ENCODE results near the gene MBOAT2. TPM values are rescaled to one million over a fixed set of nuclear protein-coding genes. Genes with fewer than 3 reads are reported as not detected.

The MBOAT2 gene
- polyA plus RNA-seq, 1 experiment, result 18.1 TPM

- no peaks in the 10 kb centered on the region for H3K27me3 ChIP-seq (ENCODE audit: control insufficient read depth, insufficient read depth, low read length)
- CTCF ChIA-PET, result no interaction called here
- peaks cover 12% of the 10 kb centered on the region for H3K36me3 ChIP-seq (ENCODE audit: control insufficient read depth, insufficient read depth, low read length)
- TF ChIP-seq CTCF (IDR thresholded peaks at IDR 0.05; ENCODE audit: insufficient read depth, low read depth, low read length), result no peak
- POLR2A ChIA-PET, result no interaction called here
- DNase-seq (ENCODE audit: low read depth), result no peak
- H3K4me3 ChIP-seq (ENCODE audit: low read depth, low read length), result no peak overlapping the region
Measured at GRCh38 chr2:8806885-8807704, 196.4 kb downstream of the MBOAT2 start.

GRCh38 chr2:8805278-8806210 lies 197.9 kb downstream of the MBOAT2 start:
- CTCF ChIA-PET, result no interaction called here
- POLR2A ChIA-PET, result no interaction called here
- no peak for TF ChIP-seq CTCF (IDR thresholded peaks at IDR 0.05; ENCODE audit: insufficient read depth, low read depth, low read length)
- Histone ChIP-seq H3K27me3 (ENCODE audit: control insufficient read depth, insufficient read depth, low read length) (no peaks in the 10 kb centered on the region), H3K4me3 (ENCODE audit: low read depth, low read length) (no peak overlapping the region), H3K36me3 (ENCODE audit: control insufficient read depth, insufficient read depth, low read length) (peaks cover 10% of the 10 kb centered on the region)
- no peak for DNase-seq (ENCODE audit: low read depth)

- Histone ChIP-seq H3K27me3 (ENCODE audit: control insufficient read depth, insufficient read depth, low read length) (no peaks in the 10 kb centered on the region), H3K36me3 (ENCODE audit: control insufficient read depth, insufficient read depth, low read length) (peaks cover 9% of the 10 kb centered on the region), H3K4me3 (ENCODE audit: low read depth, low read length) (no peak overlapping the region)
- CTCF ChIA-PET, result interaction anchor here (1.4 kb wide), 1 partner anchor 338 kb away, joined by 3 read pairs; no protein-coding TSS in a partner anchor
- peak; percentile 31 for DNase-seq (ENCODE audit: low read depth)
- no peak for TF ChIP-seq CTCF (IDR thresholded peaks at IDR 0.05; ENCODE audit: insufficient read depth, low read depth, low read length)
- POLR2A ChIA-PET, result no interaction called here
Measured at GRCh38 chr2:8803658-8804379, 199.7 kb downstream of the MBOAT2 start.

- Histone ChIP-seq H3K4me3 (ENCODE audit: low read depth, low read length) (no peak overlapping the region), H3K36me3 (ENCODE audit: control insufficient read depth, insufficient read depth, low read length) (peaks cover 9% of the 10 kb centered on the region), H3K27me3 (ENCODE audit: control insufficient read depth, insufficient read depth, low read length) (no peaks in the 10 kb centered on the region)
- TF ChIP-seq CTCF (IDR thresholded peaks at IDR 0.05; ENCODE audit: insufficient read depth, low read depth, low read length), result no peak
- CTCF ChIA-PET, result interaction anchor here (1.4 kb wide), 1 partner anchor 340 kb away, joined by 3 read pairs; no protein-coding TSS in a partner anchor
- no peak for DNase-seq (ENCODE audit: low read depth)
- POLR2A ChIA-PET, result no interaction called here
Measured at GRCh38 chr2:8802741-8803140, 200.7 kb downstream of the MBOAT2 start.

Other genes starting within 250 kb of the MBOAT2 start
- 34.8 and 40.0 TPM in 2 replicates for gene KIDINS220, start 166.1 kb downstream of the MBOAT2 start, polyA plus RNA-seq (2011; rRNA removed)
- 14.1 and 18.2 TPM in 2 replicates for gene ASAP2, start 203.1 kb upstream of the MBOAT2 start, polyA plus RNA-seq (2011; rRNA removed)